Hematopoietic multipotent progenitor cell treated with erythropoietin and hydrocortisone succinate and interleukin-3 and kit ligand, for 15 days (in vitro differentiated cells): ENCODE data around the gene MT1A.

ENCODE experiments used
- DNase-seq: peaks from one replicate; pipeline ENCODE4 v3.0.0-alpha.2; 2015; ENCODE audit warnings: low spot score

MT1A gene

GRCh38 chr16:56632156-56632847 lies 6.2 kb upstream of the MT1A start, which contains the start of gene MT1M:
Gene MT1M, plus strand, starts transcription at chr16:56632659. Its CDS starts 73 bp downstream, at chr16:56632732.
- DNase-seq, result no peak

- no peak for DNase-seq
Measured at GRCh38 chr16:56632848-56633365, 5.6 kb upstream of the MT1A start.

DNA sequence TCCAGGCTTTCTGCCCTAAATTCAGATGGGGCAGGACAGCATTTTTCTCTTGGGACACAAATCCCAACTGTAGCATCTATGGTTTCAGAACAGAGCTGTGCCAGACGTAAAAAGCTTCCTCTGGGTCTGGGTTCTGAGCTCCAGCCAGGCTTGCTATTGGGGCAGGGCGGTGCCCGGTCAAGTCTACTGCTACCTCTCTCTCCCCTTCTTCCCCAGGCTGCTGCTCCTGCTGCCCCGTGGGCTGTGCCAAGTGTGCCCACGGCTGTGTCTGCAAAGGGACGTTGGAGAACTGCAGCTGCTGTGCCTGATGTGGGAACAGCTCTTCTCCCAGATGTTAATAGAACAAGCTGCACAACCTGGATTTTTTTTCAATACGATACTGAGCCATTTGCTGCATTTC lies 4.9 kb upstream of the MT1A start:
- DNase-seq, result no peak

DNA sequence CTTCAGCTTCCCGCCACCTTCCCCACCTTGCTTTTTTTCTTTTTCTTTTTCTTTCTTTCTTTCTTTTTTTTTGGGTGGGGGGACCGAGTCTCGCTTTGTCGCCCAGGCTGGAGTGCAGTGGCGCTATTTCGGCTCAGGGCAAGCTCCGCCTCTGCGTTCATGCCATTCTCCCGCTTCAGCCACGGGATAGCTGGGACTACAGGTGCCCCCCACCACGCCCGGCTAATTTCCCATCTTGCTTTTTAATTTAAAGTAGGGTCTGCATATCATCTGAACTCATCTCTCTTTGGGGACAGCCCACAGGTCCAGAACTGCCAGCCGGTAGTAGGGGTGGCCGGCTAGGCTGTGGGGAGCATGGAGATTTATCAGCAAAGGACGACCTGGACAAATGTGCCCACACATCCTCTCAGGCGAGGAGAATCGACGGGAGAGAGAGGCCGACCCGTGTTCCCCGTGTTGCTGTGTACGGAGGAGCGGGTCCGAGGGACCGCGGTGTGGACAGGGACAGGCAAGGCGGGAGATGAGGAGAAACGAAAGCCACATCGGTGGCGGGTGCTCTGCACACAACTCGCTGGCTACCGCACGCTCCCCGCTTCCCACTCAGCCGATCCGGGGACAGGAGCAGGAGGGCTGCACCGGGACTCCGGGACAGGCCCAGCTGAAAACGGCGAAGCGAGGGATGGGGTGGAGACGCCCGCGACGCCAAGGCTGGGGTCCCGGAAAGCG lies 3.6 kb upstream of the MT1A start:
- no peak for DNase-seq

DNA sequence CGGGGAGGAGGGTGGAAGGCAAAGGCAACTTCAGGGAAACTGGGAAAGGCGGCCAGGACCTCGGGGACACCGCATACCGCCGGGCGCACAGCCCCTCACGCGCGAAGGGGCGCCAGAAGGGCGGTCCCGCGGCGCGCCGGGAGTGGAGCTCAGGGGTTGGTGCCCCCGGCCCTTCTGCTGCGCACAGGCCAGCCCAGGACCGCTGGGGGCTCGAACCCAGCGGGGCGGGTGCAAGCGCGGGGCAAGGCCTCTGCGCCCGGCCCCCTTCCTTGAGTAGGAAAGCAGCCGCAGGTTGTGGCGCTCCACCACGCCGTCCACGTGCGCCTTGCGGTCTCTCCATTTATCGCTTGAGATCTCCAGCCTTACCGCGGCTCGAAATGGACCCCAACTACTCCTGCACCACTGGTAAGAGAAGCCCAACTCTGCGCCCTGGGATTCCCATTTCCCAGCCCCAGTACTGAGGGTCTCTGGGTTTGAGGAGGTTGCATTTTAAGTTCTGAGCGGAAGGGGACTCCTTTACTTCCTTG lies 3.0 kb upstream of the MT1A start:
- no peak for DNase-seq

- DNase-seq, result no peak
Measured at GRCh38 chr16:56636616-56637413, 1.7 kb upstream of the MT1A start.

GRCh38 chr16:56639045-56639444 lies 579 bp downstream of the MT1A start:
- DNase-seq, result no peak

DNA sequence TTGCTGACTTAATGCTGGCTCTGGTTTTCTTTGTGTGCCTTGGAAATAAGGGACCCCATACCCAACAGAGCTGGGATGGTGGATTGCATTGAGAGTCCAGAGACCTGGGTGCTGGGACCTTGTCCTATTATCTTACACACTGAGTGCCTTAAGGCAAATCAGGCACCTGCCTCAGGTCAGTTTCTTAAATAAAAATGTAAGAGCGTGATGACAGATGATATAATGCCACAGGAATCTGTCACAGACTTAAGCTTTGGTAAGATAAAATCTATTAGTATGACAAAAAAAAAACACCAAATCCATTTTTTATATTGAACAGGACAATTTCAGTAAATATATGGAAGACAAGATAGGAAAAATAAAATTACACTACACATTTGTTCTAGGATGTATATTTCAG lies 1.6 kb downstream of the MT1A start:
- DNase-seq, result no peak

DNA sequence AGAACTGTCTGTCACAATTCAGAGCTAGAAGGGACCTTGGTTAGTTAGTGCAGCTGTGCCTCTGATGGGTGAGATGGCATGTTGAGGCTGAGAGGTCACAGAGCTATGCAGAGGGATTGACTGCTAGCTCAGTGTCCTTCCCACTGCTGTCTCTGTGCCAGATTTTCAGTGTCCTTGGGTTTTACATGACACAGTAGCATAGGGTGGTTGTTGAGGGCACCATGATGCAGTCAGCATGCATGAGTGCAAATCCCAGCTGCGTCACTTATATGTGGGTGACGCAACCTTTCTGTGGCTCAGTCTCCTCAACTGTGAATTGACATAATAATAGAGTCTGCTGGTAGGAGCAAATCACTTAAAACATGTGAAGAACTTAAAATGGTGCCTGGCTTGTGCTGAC lies 2.7 kb downstream of the MT1A start:
- no peak for DNase-seq

DNA sequence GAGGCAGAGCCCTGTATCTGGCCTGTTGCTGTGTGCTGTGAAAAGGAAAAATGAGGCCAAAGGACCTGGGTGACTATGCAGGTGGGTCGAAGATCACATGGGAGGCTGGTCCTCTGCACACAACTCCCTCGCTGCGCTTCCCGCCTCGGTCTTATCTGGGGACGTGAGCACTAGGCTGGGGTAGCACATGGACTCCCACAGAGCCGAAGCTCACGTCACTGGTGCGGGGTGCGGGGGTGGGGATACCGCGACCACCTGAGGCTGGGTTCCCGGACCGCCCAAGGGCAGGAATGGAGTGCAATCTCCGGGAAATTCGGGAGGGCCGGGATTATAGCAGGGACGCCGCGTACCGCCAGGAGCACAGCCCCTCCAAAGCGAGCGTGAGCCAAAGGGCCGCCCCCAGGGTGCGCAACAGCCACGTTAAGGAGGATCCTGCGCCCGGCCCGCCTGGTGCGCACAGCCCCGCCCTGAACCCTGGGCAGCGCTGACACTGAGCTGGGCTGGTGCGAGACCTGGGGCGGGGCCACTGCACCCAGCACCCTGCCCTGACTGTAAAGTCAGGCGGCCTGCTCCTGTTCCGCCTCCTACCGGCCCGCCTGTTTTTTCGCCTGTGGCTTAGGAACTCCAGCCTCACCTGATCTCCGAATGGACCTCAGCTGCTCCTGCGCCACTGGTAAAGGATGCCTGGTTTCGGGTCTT lies 4.8 kb downstream of the MT1A start:
- peak; percentile 36 for DNase-seq

DNA sequence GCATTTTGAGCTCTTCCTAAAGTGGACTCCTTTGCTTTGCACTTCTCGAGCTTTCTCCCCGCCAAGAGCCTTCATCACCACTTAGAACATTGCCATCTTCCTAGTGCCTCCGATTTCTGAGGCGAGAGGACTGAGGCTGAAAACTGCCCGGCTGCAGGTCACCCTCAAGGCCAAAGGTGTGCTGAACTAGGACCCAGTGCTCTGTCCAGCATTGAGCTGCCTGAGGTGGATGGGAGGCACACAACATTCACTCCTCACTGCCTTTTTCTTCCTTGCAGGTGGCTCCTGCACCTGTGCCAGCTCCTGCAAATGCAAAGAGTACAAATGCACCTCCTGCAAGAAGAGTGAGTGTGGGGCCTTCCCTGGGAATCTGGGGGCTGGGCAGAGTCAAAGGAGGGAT lies 5.4 kb downstream of the MT1A start:
- DNase-seq, result no peak

DNA sequence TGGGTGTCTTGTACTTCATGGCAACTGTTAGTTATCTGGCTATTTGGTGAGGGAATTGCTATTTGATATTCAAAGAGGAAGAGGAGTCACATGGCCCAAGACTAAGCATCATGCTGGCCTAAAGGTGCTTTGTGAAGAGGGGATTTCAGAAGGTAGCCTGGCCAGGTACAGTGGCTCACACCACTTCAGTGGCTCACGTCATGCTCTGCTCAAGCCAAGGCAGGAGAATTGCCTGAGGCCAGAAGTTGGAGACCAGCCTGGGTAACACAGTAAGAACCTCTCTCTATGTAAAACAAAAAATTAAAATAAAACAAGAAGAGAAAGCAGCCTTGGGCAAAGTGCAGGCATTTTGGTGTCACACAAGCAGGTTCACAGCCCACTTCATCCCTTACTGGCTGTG lies 6.8 kb downstream of the MT1A start:
- no peak for DNase-seq

- no peak for DNase-seq
Measured at GRCh38 chr16:56645838-56646237, 7.4 kb downstream of the MT1A start.

- DNase-seq, result no peak
Measured at GRCh38 chr16:56647641-56648431, 9.4 kb downstream of the MT1A start.

DNA sequence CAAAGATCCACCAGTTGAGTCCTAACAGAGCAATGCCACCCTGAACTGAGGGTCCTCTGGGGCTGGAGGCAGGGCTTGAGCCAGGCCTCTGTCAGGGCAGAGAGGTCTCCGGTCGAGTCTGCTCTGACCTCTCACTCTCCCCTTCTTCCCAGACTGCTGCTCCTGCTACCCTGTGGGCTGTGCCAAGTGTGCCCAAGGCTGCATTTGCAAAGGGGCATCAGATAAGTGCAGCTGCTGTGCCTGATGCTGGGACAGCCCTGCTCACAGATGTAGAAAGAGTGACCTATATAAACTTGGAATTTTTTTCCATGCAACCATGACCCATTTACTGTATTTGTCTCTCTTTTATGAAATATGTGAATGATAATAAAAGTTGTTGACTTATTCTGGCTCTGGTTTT lies 10.8 kb downstream of the MT1A start:
- DNase-seq, result no peak

DNA sequence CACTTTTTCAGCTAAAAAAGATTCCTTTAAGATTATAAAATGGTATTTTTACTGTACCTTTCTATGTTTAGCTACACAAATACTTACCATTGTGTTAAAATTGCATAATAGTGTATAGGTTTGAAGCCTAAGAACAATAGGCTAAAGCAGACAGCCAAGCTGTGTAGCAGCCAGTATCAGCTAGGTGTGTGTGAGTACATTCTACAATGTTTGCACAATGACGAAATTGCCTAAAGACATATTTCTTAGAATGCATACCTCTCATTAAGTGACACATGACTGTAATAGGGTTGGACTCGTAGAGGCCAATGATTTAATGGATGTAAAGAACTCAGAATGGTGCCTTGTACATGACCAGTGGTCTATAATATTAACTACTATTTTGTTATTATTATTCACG lies 11.4 kb downstream of the MT1A start:
- no peak for DNase-seq

DNA sequence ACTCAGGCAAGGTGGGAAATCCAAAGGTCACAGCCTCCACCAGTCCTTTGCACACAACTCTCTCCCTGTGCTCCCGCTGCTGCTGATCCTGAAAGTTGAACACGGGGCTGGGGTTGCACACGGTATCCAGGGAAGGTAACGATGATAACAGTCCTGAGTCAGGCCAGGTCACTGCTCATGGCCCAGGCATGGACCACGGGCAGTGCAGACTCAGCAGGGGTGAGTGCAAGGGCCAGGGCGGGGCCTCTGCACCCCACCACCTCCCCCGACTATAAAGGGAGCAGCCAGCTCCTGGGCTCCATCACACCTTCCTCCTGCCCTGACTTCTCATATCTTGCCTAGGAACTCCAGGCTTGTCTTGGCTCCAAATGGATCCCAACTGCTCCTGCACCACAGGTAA lies 13.1 kb downstream of the MT1A start, which contains the start of gene MT1B:
MT1B (plus strand) TSS at position 301 of the 400 bp plus-strand sequence; CDS start at position 369, 68 bp downstream.
- DNase-seq, result no peak

DNA sequence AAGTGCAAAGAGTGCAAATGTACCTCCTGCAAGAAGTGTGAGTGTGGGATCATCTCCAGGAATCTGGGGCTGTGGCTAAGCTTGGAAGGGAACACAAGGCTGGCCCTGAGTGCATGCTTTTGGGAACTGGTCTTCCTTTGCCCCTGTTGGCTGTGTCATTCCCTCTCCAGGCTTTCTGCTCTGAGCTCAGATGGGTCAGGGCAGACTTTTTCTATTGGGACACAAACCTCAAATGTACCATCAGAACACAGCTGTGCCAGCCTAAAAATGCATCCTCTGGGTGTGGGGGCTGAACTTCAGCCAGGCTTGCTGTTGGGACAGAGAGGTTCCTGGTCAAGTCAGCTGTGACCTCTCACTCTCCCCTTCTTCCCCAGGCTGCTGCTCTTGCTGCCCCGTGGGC lies 14.1 kb downstream of the MT1A start:
- no peak for DNase-seq

GRCh38 chr16:56653218-56653617 lies 14.8 kb downstream of the MT1A start:
- no peak for DNase-seq

DNA sequence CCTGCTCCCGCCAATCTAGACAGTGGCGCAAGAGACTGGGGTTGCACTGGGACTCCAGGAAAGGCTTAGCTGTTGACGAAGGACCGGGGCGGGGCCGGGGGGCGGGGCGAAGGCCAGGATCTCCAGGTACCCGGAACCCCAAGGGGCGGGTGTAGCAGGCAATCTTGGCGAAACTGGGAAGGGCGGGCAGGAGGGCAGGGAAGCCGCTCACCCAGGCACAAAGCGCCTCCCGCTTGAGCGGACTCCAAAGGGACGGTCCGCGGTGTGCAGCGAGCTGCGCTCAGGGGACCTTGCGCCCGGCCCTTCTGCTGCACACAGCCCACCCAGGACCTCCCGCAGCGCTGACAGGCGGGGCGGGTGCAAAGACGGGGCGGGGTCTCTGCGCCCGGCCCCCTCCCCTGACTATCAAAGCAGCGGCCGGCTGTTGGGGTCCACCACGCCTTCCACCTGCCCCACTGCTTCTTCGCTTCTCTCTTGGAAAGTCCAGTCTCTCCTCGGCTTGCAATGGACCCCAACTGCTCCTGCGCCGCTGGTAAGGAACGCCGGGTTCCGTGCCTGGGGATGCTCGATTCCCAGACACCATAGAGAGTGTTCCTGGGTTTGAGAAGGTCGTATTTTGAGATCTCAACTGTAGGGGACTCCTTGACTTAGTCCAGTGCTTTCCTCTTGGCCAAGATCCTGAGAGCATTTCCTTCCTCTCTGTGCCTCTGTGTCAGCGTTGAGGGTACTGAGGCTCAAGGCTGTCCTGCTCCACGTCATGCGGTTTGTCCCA lies 19.3 kb downstream of the MT1A start, which contains the start of gene MT1F:
MT1F (plus strand) TSS at position 405 of the 772 bp plus-strand sequence; CDS start at position 505, 100 bp downstream.
- DNase-seq, result no peak
